IMR-90 (cell line): ENCODE measurements around the gene HTR3E. TPM values are rescaled to one million over a fixed set of nuclear protein-coding genes. Genes with fewer than 3 reads are reported as not detected.

Experiments
- ATAC-seq: fragments of 200-7000 bp; cut with Tn5 transposase; 2 replicates; pipeline ENCODE4 v1.9.1; 2020; ENCODE audit warnings: low read depth, mild to moderate bottlenecking, moderate library complexity
- BruUV-seq: library from RNA; stranded (reverse); fragments of 400-500 nt; replicated peaks from 2 replicates; lab custom pipeline; 2021; lab: Mats Ljungman, UMichigan
- CTCF ChIA-PET: fragments of 300-600 bp; formaldehyde crosslinking; extraction: SDS; loops from one replicate; lab custom pipeline; 2021; ENCODE audit warnings: antibody characterized with exemption; lab: Yijun Ruan, JAX
- POLR2A ChIA-PET: fragments of 300-600 bp; sonication (Branson Sonifier 250); formaldehyde crosslinking; loops from one replicate; lab custom pipeline; 2022; ENCODE audit warnings: antibody characterized with exemption; ENCODE audit not compliant: unreplicated experiment; lab: Charles Lee
- DNase-seq: peaks from one replicate; pipeline ENCODE4 v3.0.0; 2013
- H2AFZ ChIP-seq: replicated peaks from 2 replicates; pipeline ENCODE3; 2013; ENCODE audit warnings: low read length, mild to moderate bottlenecking; ENCODE audit not compliant: poor library complexity
- H2AK5ac ChIP-seq: 2 replicates; pipeline ENCODE4 v1.6.1; 2013; ENCODE audit warnings: low read depth, low read length, inconsistent platforms
- H2AK9ac ChIP-seq: replicated peaks from 2 replicates; pipeline ENCODE3; 2013; ENCODE audit warnings: mild to moderate bottlenecking, low read depth, low read length, moderate library complexity; ENCODE audit not compliant: poor library complexity
- H2BK120ac ChIP-seq: 2 replicates; pipeline ENCODE4 v1.6.1; 2013; ENCODE audit warnings: low read depth, low read length, inconsistent platforms
- H2BK15ac ChIP-seq: 3 replicates; pipeline ENCODE4 v1.6.1; 2013; ENCODE audit warnings: low read depth, low read length, inconsistent platforms
- H2BK20ac ChIP-seq: 2 replicates; pipeline ENCODE4 v1.6.1; 2013; ENCODE audit warnings: low read depth, mild to moderate bottlenecking, inconsistent platforms, low read length, moderate library complexity
- H2BK5ac ChIP-seq: 2 replicates; pipeline ENCODE4 v1.6.1; 2013; ENCODE audit warnings: mild to moderate bottlenecking, low read depth, low read length, inconsistent platforms; ENCODE audit not compliant: poor library complexity, severe bottlenecking
- H3K14ac ChIP-seq: replicated peaks from 2 replicates; pipeline ENCODE4 v1.6.1; 2013; ENCODE audit warnings: low read depth, low read length, inconsistent platforms
- H3K18ac ChIP-seq: 2 replicates; pipeline ENCODE4 v1.6.1; 2013; ENCODE audit warnings: low read depth, low read length, control low read depth
- H3K23ac ChIP-seq: 2 replicates; pipeline ENCODE4 v1.6.1; 2013; ENCODE audit warnings: low read depth, low read length, inconsistent platforms
- H3K27ac ChIP-seq: 2 replicates; pipeline ENCODE4 v1.5.1; 2013; ENCODE audit warnings: mild to moderate bottlenecking, control low read depth, low read length; ENCODE audit not compliant: insufficient read depth
- H3K27me3 ChIP-seq: 2 replicates; pipeline ENCODE4 v1.6.1; 2013; ENCODE audit warnings: low read length; ENCODE audit not compliant: control insufficient read depth, insufficient read depth
- H3K36me3 ChIP-seq: 2 replicates; pipeline ENCODE4 v1.6.1; 2013; ENCODE audit warnings: low read length, mixed read lengths; ENCODE audit not compliant: control insufficient read depth, insufficient read depth
- H3K4ac ChIP-seq: 2 replicates; pipeline ENCODE4 v1.6.1; 2013; ENCODE audit warnings: low read depth, low read length, inconsistent platforms
- H3K4me1 ChIP-seq: 2 replicates; pipeline ENCODE4 v1.6.1; 2013; ENCODE audit warnings: low read length, mixed read lengths; ENCODE audit not compliant: control insufficient read depth, insufficient read depth
- H3K4me2 ChIP-seq: 2 replicates; pipeline ENCODE4 v1.6.1; 2013; ENCODE audit warnings: low read depth, mild to moderate bottlenecking, control low read depth, low read length, moderate library complexity
- H3K4me3 ChIP-seq: 2 replicates; pipeline ENCODE4 v1.5.1; 2013; ENCODE audit warnings: low read depth, mild to moderate bottlenecking, control low read depth, low read length, moderate library complexity; ENCODE audit not compliant: insufficient read depth
- H3K56ac ChIP-seq: 2 replicates; pipeline ENCODE4 v1.6.1; 2013; ENCODE audit warnings: low read length, inconsistent platforms; ENCODE audit not compliant: insufficient read depth; ENCODE audit errors: extremely low read depth
- H3K79me1 ChIP-seq, 2 experiments: 2 replicates each; pipeline ENCODE4 v1.6.1; 2013; ENCODE audit warnings: low read length in 2 of 2, inconsistent platforms in 1 of 2, low read depth in 1 of 2
- H3K9ac ChIP-seq: 2 replicates; pipeline ENCODE4 v1.6.1; 2013; ENCODE audit warnings: low read depth, low read length, control low read depth
- H3K9me1 ChIP-seq: 2 replicates; pipeline ENCODE4 v1.6.1; 2013; ENCODE audit warnings: low read length, inconsistent platforms; ENCODE audit not compliant: insufficient read depth
- H3K9me3 ChIP-seq: 2 replicates; pipeline ENCODE4 v1.6.1; 2013; ENCODE audit warnings: low read length; ENCODE audit not compliant: control insufficient read depth, insufficient read depth
- H4K20me1 ChIP-seq: 2 replicates; pipeline ENCODE4 v1.6.1; 2013; ENCODE audit warnings: low read length, inconsistent platforms; ENCODE audit not compliant: insufficient read depth
- H4K5ac ChIP-seq: 2 replicates; pipeline ENCODE4 v1.6.1; 2013; ENCODE audit warnings: mild to moderate bottlenecking, low read depth, low read length, control low read depth
- H4K8ac ChIP-seq, 2 experiments: 2 replicates each; pipeline ENCODE4 v1.6.1; 2013; ENCODE audit warnings: low read depth in 2 of 2, low read length in 2 of 2, control low read depth in 1 of 2, inconsistent platforms in 1 of 2
- H4K91ac ChIP-seq: 2 replicates; pipeline ENCODE4 v1.6.1; 2013; ENCODE audit warnings: low read depth, low read length, inconsistent platforms; ENCODE audit not compliant: insufficient read depth
- CTCF ChIP-seq: conservative IDR thresholded peaks from 2 replicates; pipeline ENCODE4 v1.5.1; 2012; ENCODE audit warnings: mild to moderate bottlenecking, low read depth, low read length, improper control_type of control experiment
- FOS ChIP-seq: fragments of 150-350 bp; IDR thresholded peaks from 2 replicates; pipeline ENCODE4 v1.6.1; 2016; ENCODE audit warnings: low read depth, low read length
- MAZ ChIP-seq: IDR thresholded peaks from 2 replicates; pipeline ENCODE4 v1.6.1; 2012; ENCODE audit warnings: low read depth, mild to moderate bottlenecking, low read length, improper control_type of control experiment, moderate library complexity, borderline replicate concordance
- WGBS, 2 experiments: methylation state at CpG; one replicate each; pipeline versions ENCODE4 v1.1.5 to v1.1.7; 2013; ENCODE audit warnings: missing lambda C conversion rate in 2 of 2; ENCODE audit not compliant: insufficient read length in 1 of 2; ENCODE audit errors: extremely low coverage in 2 of 2; 5-methylcytosine and 5-hydroxymethylcytosine counted together
- dilution Hi-C: fragments of 300-500 bp; cut with HindIII; formaldehyde crosslinking; loops from one replicate; pipeline ENCODE4 v1.14.3; 2018; ENCODE audit warnings: low sequenced_read_pairs; ENCODE audit not compliant: unreplicated experiment
- in situ Hi-C: fragments of 300-500 bp; cut with MboI; formaldehyde crosslinking; loops from 3 replicates; pipeline ENCODE4 v1.14.3; 2019; ENCODE audit warnings: low sequenced_read_pairs, inconsistent platforms, mixed read lengths
- intact Hi-C: fragments of 100-400 bp; cut with micrococcal nuclease; formaldehyde crosslinking; loops from 2 replicates; pipeline ENCODE4 v1.10.0; 2022
- polyA plus RNA-seq, 3 experiments: library from polyadenylated mRNA; depleted of rRNA; stranded (reverse); fragments of >200 nt; gene quantifications; 2 replicates each; pipeline ENCODE4 v1.2.3, GENCODE V29; 2012; ENCODE audit warnings: low replicate concordance in 1 of 3
- total RNA-seq: library from RNA; depleted of rRNA; stranded (reverse); fragments of >200 nt; gene quantifications from 2 replicates; pipeline ENCODE4 v1.2.3, GENCODE V29; 2012

Gene HTR3E
- total and polyA plus RNA-seq, 2 of the 4 experiments (the other 2 are of a cell fraction), result not detected

GRCh38 chr3:184058029-184058428 is 38.8 kb upstream of the HTR3E start:
- no peaks in the 10 kb centered on the region for H3K4me1 ChIP-seq
- no peak overlapping the region for H2BK5ac ChIP-seq
- H4K8ac ChIP-seq, result no peak overlapping the region
- H2AK5ac ChIP-seq, result no peak overlapping the region
- no peaks in the 10 kb centered on the region for H3K9me1 ChIP-seq
- BruUV-seq, result no TSS peak
- peaks cover 18% of the 10 kb centered on the region for H3K27me3 ChIP-seq
- H3K36me3 ChIP-seq, result no peaks in the 10 kb centered on the region
- H2BK20ac ChIP-seq, result no peak overlapping the region
- H3K4ac ChIP-seq, result no peak overlapping the region
- H3K56ac ChIP-seq, result no peak overlapping the region
- H3K27ac ChIP-seq, result no peak overlapping the region
- H3K23ac ChIP-seq, result no peak overlapping the region
- H2BK15ac ChIP-seq, result no peak overlapping the region
- no peak overlapping the region for H3K14ac ChIP-seq
- dilution Hi-C loops (no loop called here), intact Hi-C loops (no loop called here), in situ Hi-C loops (no loop called here)
- H2AFZ ChIP-seq, result no peak overlapping the region
- H3K9me3 ChIP-seq, result no peaks in the 10 kb centered on the region
- H3K4me2 ChIP-seq, result no peak overlapping the region
- H4K20me1 ChIP-seq, result no peaks in the 10 kb centered on the region
- no peak overlapping the region for H3K18ac ChIP-seq
- no peak overlapping the region for H3K4me3 ChIP-seq
- H3K9ac ChIP-seq, result no peak overlapping the region
- H2BK120ac ChIP-seq, result no peak overlapping the region
- 58% methylated on average over 3 of the region's 9 CpGs; no CpG with 5 or more reads in 1 of the 2 experiments for WGBS, 2 experiments
- H4K5ac ChIP-seq, result no peak overlapping the region
- POLR2A ChIA-PET, result no interaction called here
- ATAC-seq (no peak), DNase-seq (peak; percentile 45)
- H4K91ac ChIP-seq, result no peak overlapping the region
- no peak overlapping the region for H2AK9ac ChIP-seq
- no peaks in the 10 kb centered on the region for H3K79me1 ChIP-seq
- CTCF ChIA-PET, result no interaction called here
- TF ChIP-seq CTCF (no peak), FOS (no peak), MAZ (no peak)
